AG09319 (cell line): ENCODE results near the gene TWF1.

Source experiments
- DNase-seq: peaks from one replicate; pipeline ENCODE4 v3.0.0-alpha.2; 2010; ENCODE audit warnings: low read depth; ENCODE audit errors: extremely low read depth
- CTCF ChIP-seq: IDR thresholded peaks from 2 replicates; pipeline ENCODE4 v1.5.1; 2011; ENCODE audit warnings: low read depth, mild to moderate bottlenecking, inconsistent platforms, low read length, moderate library complexity

Gene TWF1

GRCh38 chr12:43824207-43824775 is 18.2 kb upstream of the TWF1 start:
- no peak for DNase-seq
- TF ChIP-seq CTCF, result no peak

- no peak for DNase-seq
- TF ChIP-seq CTCF, result no peak
These were observed 10.1 kb upstream of the TWF1 start for GRCh38 chr12:43816168-43816567.

GRCh38 chr12:43815416-43815815 is 9.3 kb upstream of the TWF1 start:
- DNase-seq, result no peak
- TF ChIP-seq CTCF, result no peak

GRCh38 chr12:43812926-43813325 is 6.8 kb upstream of the TWF1 start:
- DNase-seq, result no peak
- no peak for TF ChIP-seq CTCF

- no peak for TF ChIP-seq CTCF
- no peak for DNase-seq
These were observed 5.9 kb upstream of the TWF1 start for GRCh38 chr12:43812057-43812456.

- DNase-seq, result no peak
- TF ChIP-seq CTCF, result no peak
These were observed 1.3 kb upstream of the TWF1 start for GRCh38 chr12:43807386-43807785.

- no peak for DNase-seq
- TF ChIP-seq CTCF, result no peak
These were observed 588 bp upstream of the TWF1 start for GRCh38 chr12:43806737-43807072.
